Liver (tissue), 9 donors: ENCODE data around the gene SEMA4C. TPM values are rescaled to one million over a fixed set of nuclear protein-coding genes. Genes with fewer than 3 reads are reported as not detected.

Experiments
- DNase-seq: peaks from one replicate; pipeline ENCODE4 v3.0.0-alpha.2; 2017; ENCODE audit warnings: low spot score
- H3K27ac ChIP-seq, 2 donors: one replicate each; pipeline ENCODE4 v1.7.0; 2013; ENCODE audit warnings: inconsistent platforms in 2 of 2, low read length in 2 of 2, control low read depth in 1 of 2, low read depth in 1 of 2, mild to moderate bottlenecking in 1 of 2
- H3K27me3 ChIP-seq, 4 donors: one replicate each; pipeline versions ENCODE4 v1.6.1 to v1.7.0; 2013; ENCODE audit warnings: low read length in 3 of 4, inconsistent platforms in 1 of 4, mild to moderate bottlenecking in 1 of 4, moderate library complexity in 1 of 4; ENCODE audit not compliant: control insufficient read depth in 4 of 4, insufficient read depth in 4 of 4
- H3K36me3 ChIP-seq, 4 donors: one replicate each; pipeline versions ENCODE4 v1.6.1 to v1.7.0; 2013; ENCODE audit warnings: low read length in 3 of 4, mild to moderate bottlenecking in 3 of 4, low read depth in 1 of 4, moderate library complexity in 1 of 4; ENCODE audit not compliant: control insufficient read depth in 4 of 4, insufficient read depth in 3 of 4
- H3K4me1 ChIP-seq, 4 donors: one replicate each; pipeline versions ENCODE4 v1.6.1 to v1.7.0; 2013; ENCODE audit warnings: low read length in 3 of 4, mild to moderate bottlenecking in 3 of 4, moderate library complexity in 1 of 4; ENCODE audit not compliant: control insufficient read depth in 4 of 4, insufficient read depth in 4 of 4
- H3K4me3 ChIP-seq, 3 donors: one replicate each; pipeline versions ENCODE4 v1.6.1 to v1.7.0; 2013; ENCODE audit warnings: low read length in 3 of 3, control low read depth in 1 of 3, low read depth in 1 of 3, mild to moderate bottlenecking in 1 of 3
- H3K9ac ChIP-seq, 2 donors: one replicate each; pipeline ENCODE4 v1.7.0; 2013; ENCODE audit warnings: low read length in 2 of 2, mild to moderate bottlenecking in 2 of 2, moderate library complexity in 2 of 2, control low read depth in 1 of 2, low read depth in 1 of 2
- H3K9me3 ChIP-seq, 4 donors: one replicate each; pipeline versions ENCODE4 v1.6.1 to v1.7.0; 2013; ENCODE audit warnings: low read length in 3 of 4; ENCODE audit not compliant: control insufficient read depth in 4 of 4
- ATF3 ChIP-seq: IDR thresholded peaks from 2 replicates; pipeline ENCODE4 v1.6.1; 2016; ENCODE audit warnings: antibody characterized with exemption
- EGR1 ChIP-seq, 2 donors: IDR thresholded peaks; 2 replicates each; pipeline ENCODE4 v1.6.1; 2016 to 2018; ENCODE audit warnings: antibody characterized with exemption in 2 of 2, low read depth in 2 of 2
- FOXA1 ChIP-seq: IDR thresholded peaks from 2 replicates; pipeline ENCODE4 v1.6.1; 2016; ENCODE audit warnings: antibody characterized with exemption
- FOXA2 ChIP-seq: IDR thresholded peaks from 2 replicates; pipeline ENCODE4 v1.6.1; 2016; ENCODE audit warnings: antibody characterized with exemption
- GABPA ChIP-seq, 2 donors: IDR thresholded peaks in 1 of 2; conservative IDR thresholded peaks in 1 of 2; 2 replicates each; pipeline ENCODE4 v1.6.1; 2016; ENCODE audit warnings: antibody characterized with exemption in 2 of 2, mild to moderate bottlenecking in 1 of 2, moderate library complexity in 1 of 2
- HNF4A ChIP-seq, 2 donors: conservative IDR thresholded peaks; 2 replicates each; pipeline ENCODE4 v1.6.1; 2016; ENCODE audit warnings: antibody characterized with exemption in 2 of 2, mild to moderate bottlenecking in 2 of 2
- HNF4G ChIP-seq: IDR thresholded peaks from 2 replicates; pipeline ENCODE4 v1.6.1; 2016; ENCODE audit warnings: antibody characterized with exemption
- JUND ChIP-seq, 2 donors: IDR thresholded peaks; 2 replicates each; pipeline ENCODE4 v1.6.1; 2016; ENCODE audit warnings: antibody characterized with exemption in 2 of 2
- NR2F2 ChIP-seq: IDR thresholded peaks from 2 replicates; pipeline ENCODE4 v1.6.1; 2016; ENCODE audit warnings: antibody characterized with exemption
- REST ChIP-seq: IDR thresholded peaks from 2 replicates; pipeline ENCODE4 v1.6.1; 2016; ENCODE audit warnings: antibody characterized with exemption, mild to moderate bottlenecking
- RXRA ChIP-seq, 2 donors: IDR thresholded peaks; 2 replicates each; pipeline ENCODE4 v1.6.1; 2017 to 2018; ENCODE audit warnings: antibody characterized with exemption in 2 of 2, mild to moderate bottlenecking in 1 of 2
- SP1 ChIP-seq: IDR thresholded peaks from 2 replicates; pipeline ENCODE4 v1.6.1; 2018; ENCODE audit warnings: antibody characterized with exemption, mild to moderate bottlenecking
- TAF1 ChIP-seq: conservative IDR thresholded peaks from 2 replicates; pipeline ENCODE4 v1.6.1; 2016; ENCODE audit warnings: antibody characterized with exemption, mild to moderate bottlenecking
- YY1 ChIP-seq: IDR thresholded peaks from 2 replicates; pipeline ENCODE4 v1.6.1; 2016; ENCODE audit warnings: antibody characterized with exemption, mild to moderate bottlenecking
- WGBS: extraction: QIAGEN DNeasy Blood & Tissue Kit; methylation state at CpG from one replicate; pipeline ENCODE4 v1.1.7; 2013; 5-methylcytosine and 5-hydroxymethylcytosine counted together
- polyA plus RNA-seq, 2 donors: library from polyadenylated mRNA; stranded (reverse) in 1 of 2; unstranded in 1 of 2; fragments of 200-250 nt in 1 of 2; fragments of >200 nt in 1 of 2; fragmentation: Nextera tagmentation in 1 of 2; extraction: Ambion mirVana in 1 of 2; gene quantifications; one replicate each; pipeline versions ENCODE4 v1.2.1 to v1.2.3, GENCODE V29; 2013 to 2015
- total RNA-seq, 2 donors: library from RNA; depleted of rRNA; stranded (reverse); fragments of >200 nt; gene quantifications; one replicate each; pipeline ENCODE4 v1.2.3, GENCODE V29; 2014
- TF ChIP-seq, protein P1 (sequence below): IDR thresholded peaks from 2 replicates; pipeline ENCODE4 v1.6.1; 2016; ENCODE audit warnings: antibody characterized with exemption
- donor health status: healthy.
- donor health status: healthy.
- donor health status: healthy.
- donor health status: healthy.
- donor health status: healthy.

Gene SEMA4C
- total and polyA plus RNA-seq, 4 donors = 3.7 to 23.2 (median 13.2) TPM

DNA sequence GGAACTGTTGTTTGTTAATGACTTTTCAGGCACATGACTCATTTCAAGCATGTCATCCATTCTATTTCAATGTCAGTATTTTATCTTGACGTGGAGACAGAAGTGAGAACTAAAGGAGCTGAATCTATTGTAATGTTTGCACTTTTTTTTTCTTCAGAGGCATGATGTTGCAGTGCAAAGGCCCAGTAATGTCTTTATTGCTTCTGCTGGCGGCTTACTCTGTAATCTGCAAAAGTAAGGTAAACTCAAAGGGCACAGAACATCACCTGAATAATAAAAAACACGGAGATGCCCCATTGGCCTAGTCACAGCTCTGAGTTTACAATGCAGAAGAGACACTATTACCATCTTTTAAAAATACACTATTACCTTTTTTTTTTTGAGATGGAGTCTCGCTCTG is 56.2 kb downstream of the SEMA4C start:
- no peak for DNase-seq
- 88% methylated on average over 4 of the region's 4 CpGs for WGBS

DNA sequence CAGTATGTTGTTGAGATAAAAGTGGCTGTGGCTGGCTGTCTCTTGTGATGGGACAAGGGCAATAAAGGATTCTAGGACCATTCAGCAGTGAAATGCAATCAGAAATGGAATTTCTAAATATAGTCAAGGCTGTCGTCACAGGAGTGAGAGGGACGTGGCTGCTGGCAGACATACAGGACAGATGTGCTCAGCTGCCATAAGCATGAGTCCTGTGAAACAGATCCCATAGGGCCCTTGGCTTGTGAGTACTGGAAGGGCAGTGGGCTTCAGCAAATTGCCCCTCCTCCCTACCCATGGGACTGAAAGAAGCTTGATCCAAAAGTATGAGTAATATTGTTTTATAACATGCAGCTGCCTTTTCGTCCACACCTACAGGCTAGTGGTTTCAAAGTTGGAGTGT is 58.0 kb downstream of the SEMA4C start:
- 66% methylated on average over 3 of the region's 3 CpGs for WGBS
- H3K4me3 ChIP-seq = no peak overlapping the region
- peaks cover 1 to 16% (median 8%) of the 10 kb centered on the region in 4 donors for H3K4me1 ChIP-seq
- H3K36me3 ChIP-seq = no peaks in the 10 kb centered on the region
- H3K9me3 ChIP-seq = no peaks in the 10 kb centered on the region
- TF ChIP-seq YY1 (no peak), RXRA (IDR thresholded peaks at IDR 0.05) (no peak), NR2F2 (no peak)
- TF ChIP-seq, protein P1, sequence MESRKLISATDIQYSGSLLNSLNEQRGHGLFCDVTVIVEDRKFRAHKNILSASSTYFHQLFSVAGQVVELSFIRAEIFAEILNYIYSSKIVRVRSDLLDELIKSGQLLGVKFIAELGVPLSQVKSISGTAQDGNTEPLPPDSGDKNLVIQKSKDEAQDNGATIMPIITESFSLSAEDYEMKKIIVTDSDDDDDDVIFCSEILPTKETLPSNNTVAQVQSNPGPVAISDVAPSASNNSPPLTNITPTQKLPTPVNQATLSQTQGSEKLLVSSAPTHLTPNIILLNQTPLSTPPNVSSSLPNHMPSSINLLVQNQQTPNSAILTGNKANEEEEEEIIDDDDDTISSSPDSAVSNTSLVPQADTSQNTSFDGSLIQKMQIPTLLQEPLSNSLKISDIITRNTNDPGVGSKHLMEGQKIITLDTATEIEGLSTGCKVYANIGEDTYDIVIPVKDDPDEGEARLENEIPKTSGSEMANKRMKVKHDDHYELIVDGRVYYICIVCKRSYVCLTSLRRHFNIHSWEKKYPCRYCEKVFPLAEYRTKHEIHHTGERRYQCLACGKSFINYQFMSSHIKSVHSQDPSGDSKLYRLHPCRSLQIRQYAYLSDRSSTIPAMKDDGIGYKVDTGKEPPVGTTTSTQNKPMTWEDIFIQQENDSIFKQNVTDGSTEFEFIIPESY = no peak
- H3K27me3 ChIP-seq = no peaks in the 10 kb centered on the region
- no peak for DNase-seq
- no peak overlapping the region for H3K27ac ChIP-seq
- no peak overlapping the region for H3K9ac ChIP-seq

More for the DNA sequence above, 56.2 kb downstream of the SEMA4C start:
- no peak overlapping the region for H3K4me3 ChIP-seq
- TF ChIP-seq JUND (IDR thresholded peaks at IDR 0.05) (no peak), FOXA2 (no peak), FOXA1 (no peak), HNF4G (no peak), ATF3 (no peak), EGR1 (IDR thresholded peaks at IDR 0.05; ENCODE audit: low read depth in 2 of 2) (no peak)
- TF ChIP-seq, protein P1 = no peak
- no peaks in the 10 kb centered on the region for H3K27me3 ChIP-seq
- no peak overlapping the region for H3K9ac ChIP-seq
- H3K4me1 ChIP-seq = peaks cover 4 to 33% (median 25%) of the 10 kb centered on the region in 4 donors
- no peaks in the 10 kb centered on the region for H3K36me3 ChIP-seq
- H3K9me3 ChIP-seq = no peaks in the 10 kb centered on the region
- H3K27ac ChIP-seq = no peak overlapping the region

- DNase-seq = no peak
- Histone ChIP-seq H3K4me1 (peaks cover 1 to 15% (median 8%) of the 10 kb centered on the region in 4 donors), H3K4me3 (no peak overlapping the region), H3K36me3 (no peaks in the 10 kb centered on the region), H3K27ac (no peak overlapping the region), H3K9me3 (no peaks in the 10 kb centered on the region), H3K27me3 (no peaks in the 10 kb centered on the region), H3K9ac (no peak overlapping the region)
- TF ChIP-seq HNF4A (conservative IDR thresholded peaks at IDR 0.05) (peak in 1 of 2 donors; percentile 38), FOXA1 (no peak), HNF4G (peak; percentile 25), REST (no peak), TAF1 (no peak), YY1 (no peak), GABPA (IDR thresholded peaks at IDR 0.05 in 1 of 2, conservative IDR thresholded peaks at IDR 0.05 in 1 of 2) (no peak), JUND (IDR thresholded peaks at IDR 0.05) (no peak), SP1 (no peak)
- WGBS = 78% methylated on average over 5 of the region's 5 CpGs
Measured at GRCh38 chr2:96810783-96811192, 59.1 kb downstream of the SEMA4C start.
